HT1080 (cell line): ENCODE results near the gene DIAPH2. TPM values are rescaled to one million over a fixed set of nuclear protein-coding genes. Genes with fewer than 3 reads are reported as not detected.
"Not testable (repeated sequence)": the region's sequence is repeated elsewhere in the genome, so short reads cannot be mapped to it uniquely, and the experiment has no call there.

Experiments used
- DNase-seq: peaks from one replicate; pipeline ENCODE4 v3.0.0-alpha.2; 2015; ENCODE audit warnings: low read depth
- total RNA-seq: library from RNA; depleted of rRNA; stranded (reverse); fragments of >200 nt; shearing (Covaris generic); gene quantifications from 2 replicates; pipeline ENCODE4 v1.2.3, GENCODE V29; 2014

The DIAPH2 gene
- total RNA-seq, 1 experiment from 2014 or later: 7.6 TPM

GRCh38 chrX:96715481-96715880, 30.8 kb downstream of the DIAPH2 start:
- peak; percentile 1 for DNase-seq

- no peak for DNase-seq
Observed at GRCh38 chrX:96719161-96719875, 34.7 kb downstream of the DIAPH2 start.

- no peak for DNase-seq
Observed at GRCh38 chrX:96721354-96721753, 36.7 kb downstream of the DIAPH2 start.

GRCh38 chrX:96722781-96723180, 38.1 kb downstream of the DIAPH2 start:
- no peak for DNase-seq

- DNase-seq: no peak
Observed at GRCh38 chrX:96729053-96729452, 44.4 kb downstream of the DIAPH2 start.

- DNase-seq: no peak
Observed at GRCh38 chrX:96729868-96730643, 45.4 kb downstream of the DIAPH2 start.

GRCh38 chrX:96731000-96731399, 46.4 kb downstream of the DIAPH2 start:
- DNase-seq: not testable (repeated sequence)

- no peak for DNase-seq
Observed at GRCh38 chrX:96743367-96744073, 58.9 kb downstream of the DIAPH2 start.

GRCh38 chrX:96752781-96753180, 68.1 kb downstream of the DIAPH2 start:
- no peak for DNase-seq

GRCh38 chrX:96753230-96753629, 68.6 kb downstream of the DIAPH2 start:
- no peak for DNase-seq

- no peak for DNase-seq
Observed at GRCh38 chrX:96756491-96756890, 71.8 kb downstream of the DIAPH2 start.

GRCh38 chrX:96761566-96761965, 76.9 kb downstream of the DIAPH2 start:
- DNase-seq: no peak

- DNase-seq: no peak
Observed at GRCh38 chrX:96763608-96764007, 79.0 kb downstream of the DIAPH2 start.

- DNase-seq: no peak
Observed at GRCh38 chrX:96764864-96765263, 80.2 kb downstream of the DIAPH2 start.

- DNase-seq: peak; percentile 1
Observed at GRCh38 chrX:96770315-96770714, 85.7 kb downstream of the DIAPH2 start.

- DNase-seq: no peak
Observed at GRCh38 chrX:96771486-96771885, 86.8 kb downstream of the DIAPH2 start.

GRCh38 chrX:96774116-96774515, 89.5 kb downstream of the DIAPH2 start:
- no peak for DNase-seq

GRCh38 chrX:96776966-96777365, 92.3 kb downstream of the DIAPH2 start:
- DNase-seq: no peak

- peak; percentile 1 for DNase-seq
Observed at GRCh38 chrX:96791559-96791958, 106.9 kb downstream of the DIAPH2 start.

- no peak for DNase-seq
Observed at GRCh38 chrX:96792047-96792446, 107.4 kb downstream of the DIAPH2 start.

- no peak for DNase-seq
Observed at GRCh38 chrX:96798982-96799381, 114.3 kb downstream of the DIAPH2 start.

- DNase-seq: no peak
Observed at GRCh38 chrX:96807318-96807717, 122.7 kb downstream of the DIAPH2 start.
